ENCODE results near the gene NEDD4L.
"Not testable (repeated sequence)": the region's sequence is repeated elsewhere in the genome, so short reads cannot be mapped to it uniquely, and the experiment has no call there.

The NEDD4L gene

GRCh38 chr18:58272779-58273435 is 228.9 kb downstream of the NEDD4L start:
- DNase-seq, result no peak

GRCh38 chr18:58275176-58275575 is 231.2 kb downstream of the NEDD4L start:
- DNase-seq, result no peak

DNA sequence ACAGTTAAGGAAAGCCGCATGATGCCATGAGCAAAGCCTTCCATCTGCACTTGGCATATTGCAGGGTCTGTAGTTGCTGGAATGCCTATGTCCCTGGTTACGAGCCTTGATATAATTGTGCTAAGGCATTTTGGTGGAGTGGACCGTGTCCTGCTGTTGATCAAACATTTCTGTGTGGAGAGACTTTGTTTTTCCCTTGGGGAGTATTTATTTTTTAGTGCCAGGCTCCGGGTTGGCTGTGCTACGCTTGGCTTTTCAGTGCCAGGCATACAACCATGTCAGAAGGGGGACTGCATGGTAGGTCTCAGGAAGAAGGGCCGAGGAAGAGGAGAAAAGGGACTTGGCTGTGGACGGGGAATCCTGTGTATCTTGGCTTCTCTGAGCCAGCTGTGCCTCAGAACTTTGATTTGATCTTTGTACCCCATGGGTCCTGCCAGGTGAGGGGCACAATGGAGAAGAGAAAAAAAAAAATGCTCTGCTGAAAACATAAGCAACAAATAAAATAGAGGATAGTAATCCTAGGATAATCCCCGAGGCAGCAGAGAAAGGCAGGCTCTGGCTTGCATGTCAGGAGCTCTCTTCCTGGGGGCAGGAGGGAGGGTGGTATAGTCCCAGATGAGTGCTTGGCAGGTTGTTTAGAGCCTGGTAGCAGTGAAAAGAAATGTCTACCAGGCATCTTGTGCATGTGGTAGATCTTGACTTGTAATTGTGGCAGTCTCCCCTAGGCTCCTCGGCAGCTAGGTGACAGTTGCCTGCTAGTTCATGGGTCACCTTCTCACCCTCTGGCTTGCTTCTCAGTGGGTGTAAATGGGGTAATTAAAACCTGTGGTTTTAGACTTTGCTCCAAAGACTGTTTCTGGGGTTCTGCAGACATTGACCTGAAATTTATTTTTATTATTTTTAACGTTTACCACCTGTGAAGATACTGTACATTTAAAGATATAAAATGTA is 233.0 kb downstream of the NEDD4L start:
- DNase-seq, result peak; percentile 47

DNA sequence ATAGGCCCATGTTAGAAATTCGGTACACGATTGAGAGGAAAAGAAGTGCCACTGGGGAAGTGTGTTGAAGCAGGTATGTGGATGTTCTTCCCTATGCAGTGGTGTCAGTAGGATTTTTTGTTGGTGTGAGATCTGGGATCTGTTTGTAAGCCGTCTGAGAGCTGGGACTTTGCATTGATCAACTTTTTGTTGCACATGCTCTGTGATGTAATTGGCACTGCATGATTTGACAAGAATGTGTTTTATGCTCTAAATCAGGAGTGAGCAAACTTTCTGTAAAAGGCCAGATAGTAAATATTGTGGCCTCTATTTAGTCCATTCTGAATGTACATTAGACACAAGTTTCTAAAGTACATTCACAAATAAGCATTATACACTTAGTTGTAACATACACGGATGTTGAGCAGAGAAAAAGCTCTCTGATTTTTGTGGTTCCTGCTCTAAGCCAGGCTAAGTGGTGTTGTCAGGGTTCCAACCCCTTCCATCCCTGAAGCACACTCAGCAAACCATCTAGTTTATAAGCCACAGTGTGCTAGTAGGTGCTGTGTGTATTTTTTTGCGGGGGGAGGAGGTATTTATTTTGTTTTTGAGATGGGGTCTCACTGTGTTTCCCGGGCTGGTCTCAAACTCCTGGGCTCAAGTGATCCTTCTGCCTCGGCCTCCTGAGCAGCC is 235.6 kb downstream of the NEDD4L start:
- no peak for DNase-seq

DNA sequence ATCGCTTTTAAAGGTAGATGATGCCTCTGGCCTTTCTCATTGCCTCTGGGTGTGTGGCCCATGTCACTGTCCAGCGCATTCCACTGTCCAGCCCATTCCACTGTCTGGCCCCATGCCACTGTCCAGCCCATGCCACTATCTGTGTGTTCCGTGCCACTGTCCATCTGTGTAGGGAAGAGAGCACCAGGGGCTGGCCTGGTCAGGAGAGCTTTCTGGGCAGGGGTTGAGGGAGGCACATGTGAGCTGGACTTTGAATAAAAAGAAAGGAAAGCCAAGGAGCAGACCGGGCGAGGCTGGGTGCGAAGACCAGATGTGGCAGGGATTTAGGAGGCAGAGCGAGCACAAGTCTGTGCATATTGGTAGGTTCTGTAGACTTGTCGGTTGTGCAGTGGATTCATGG is 236.2 kb downstream of the NEDD4L start:
- no peak for DNase-seq

GRCh38 chr18:58282872-58283271 is 238.8 kb downstream of the NEDD4L start:
- DNase-seq, result not testable (repeated sequence)

- DNase-seq, result no peak
These were observed 240.8 kb downstream of the NEDD4L start for GRCh38 chr18:58284699-58285448.

DNA sequence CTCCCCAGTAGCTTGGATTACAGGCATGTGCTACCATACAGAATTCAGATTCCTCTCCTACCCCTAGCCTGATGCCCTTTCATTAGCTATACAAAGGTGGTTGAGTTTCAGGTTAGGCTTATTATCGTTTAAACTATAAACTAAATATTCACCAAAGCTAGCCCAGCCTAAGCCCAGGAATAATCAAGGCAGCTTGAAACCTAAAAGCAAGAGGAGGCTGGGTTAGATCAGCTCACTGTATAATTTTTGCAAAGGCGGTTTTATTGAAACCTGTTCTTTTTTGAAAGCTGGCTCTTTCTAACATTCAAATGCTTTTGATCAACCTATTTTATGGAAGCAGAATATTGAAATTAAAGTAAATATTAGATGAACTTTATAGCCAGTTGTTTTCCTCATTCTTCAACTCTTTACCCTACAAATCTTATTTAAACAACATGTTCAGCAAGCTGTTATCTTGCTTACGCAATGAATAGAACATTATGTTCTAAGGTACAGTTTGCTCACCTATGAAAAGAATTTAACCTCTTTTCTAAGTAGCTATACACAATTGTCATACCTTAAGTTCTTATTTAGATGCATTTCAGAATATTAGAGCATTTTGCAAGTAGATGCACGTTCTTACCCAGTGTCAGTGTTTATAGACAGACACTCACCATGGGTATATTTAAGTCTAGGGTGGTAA is 241.6 kb downstream of the NEDD4L start:
- no peak for DNase-seq

GRCh38 chr18:58286632-58287352 is 242.8 kb downstream of the NEDD4L start:
- no peak for DNase-seq

DNA sequence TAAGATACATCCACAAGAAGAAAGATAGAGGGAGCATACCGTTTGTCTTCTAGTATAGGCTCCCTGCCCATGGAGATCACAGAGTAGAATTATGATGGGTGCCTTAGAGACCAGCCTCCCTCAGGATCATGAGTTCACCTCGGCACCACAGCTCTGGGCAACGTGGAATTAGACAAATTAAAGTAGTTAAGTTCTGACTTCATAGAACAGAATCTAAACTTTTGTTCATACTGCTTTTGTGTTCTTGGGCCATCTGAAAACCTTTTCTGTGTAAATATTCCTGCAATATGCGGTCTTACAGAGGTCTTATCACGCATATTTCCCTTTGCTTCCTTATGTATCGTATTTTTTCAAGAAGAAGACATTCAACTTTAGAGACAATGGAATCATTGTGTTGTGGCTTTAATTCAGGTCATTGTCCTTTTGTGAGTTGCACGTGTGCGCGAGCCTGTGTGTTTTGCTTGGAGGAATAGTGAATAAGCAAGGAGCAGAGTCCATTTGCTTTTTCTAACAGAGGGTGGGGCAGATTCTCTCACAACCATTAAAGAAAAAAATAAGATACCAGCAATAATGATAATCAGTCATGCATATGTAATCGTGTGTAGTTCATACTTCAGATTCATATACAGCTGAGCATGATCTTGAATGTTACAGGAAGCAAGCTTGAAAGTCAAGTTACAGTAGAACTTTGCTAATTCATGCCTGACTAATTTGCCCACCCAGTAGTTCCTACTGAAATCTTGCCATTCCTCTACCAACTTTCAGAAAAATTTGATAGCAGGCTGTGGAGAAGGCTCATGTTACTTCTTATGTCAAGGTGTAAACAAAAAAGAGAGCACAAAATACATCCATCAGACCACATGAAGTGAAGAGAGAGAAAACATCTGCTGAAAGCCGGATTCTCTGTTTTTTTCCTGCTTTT is 243.6 kb downstream of the NEDD4L start:
- DNase-seq, result no peak

GRCh38 chr18:58288921-58289797 is 245.1 kb downstream of the NEDD4L start:
- no peak for DNase-seq

GRCh38 chr18:58290116-58290695 is 246.2 kb downstream of the NEDD4L start:
- no peak for DNase-seq

- no peak for DNase-seq
These were observed 247.1 kb downstream of the NEDD4L start for GRCh38 chr18:58291131-58291530.

- no peak for DNase-seq
These were observed 248.6 kb downstream of the NEDD4L start for GRCh38 chr18:58292638-58293037.

- no peak for DNase-seq
These were observed 253.2 kb downstream of the NEDD4L start for GRCh38 chr18:58297198-58297597.

- no peak for DNase-seq
These were observed 254.5 kb downstream of the NEDD4L start for GRCh38 chr18:58298251-58299134.

DNA sequence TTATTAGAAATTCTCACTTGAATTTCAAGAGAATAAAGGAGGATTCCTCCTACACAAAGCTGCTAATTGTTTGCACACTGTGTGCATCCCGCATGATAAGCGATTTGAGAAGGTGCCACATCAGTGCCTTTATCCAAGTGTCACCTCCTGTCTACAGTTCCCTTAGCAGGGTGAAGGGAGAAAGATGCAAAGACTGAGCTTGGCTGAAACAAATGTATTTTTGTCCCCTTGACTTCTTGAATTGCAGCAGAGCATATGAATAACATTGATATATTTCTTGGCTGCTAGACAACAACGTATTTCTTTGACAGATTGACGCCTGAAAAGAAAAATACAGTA is 255.1 kb downstream of the NEDD4L start:
- DNase-seq, result no peak

GRCh38 chr18:58299936-58300335 is 255.9 kb downstream of the NEDD4L start:
- DNase-seq, result no peak

Data from NCI-H146 (cell line).